GM19043 (cell line): Measurements from ENCODE around the gene DCXR.

Source experiments
- ATAC-seq: cut with Tn5 transposase; IDR thresholded peaks from one replicate; pipeline ENCODE4 v1.9.1; 2021; ENCODE audit warnings: low read depth; ENCODE audit not compliant: unreplicated experiment

Gene DCXR

GRCh38 chr17:82001571-82002056 is 35.9 kb downstream of the DCXR start:
- no peak for ATAC-seq

DNA sequence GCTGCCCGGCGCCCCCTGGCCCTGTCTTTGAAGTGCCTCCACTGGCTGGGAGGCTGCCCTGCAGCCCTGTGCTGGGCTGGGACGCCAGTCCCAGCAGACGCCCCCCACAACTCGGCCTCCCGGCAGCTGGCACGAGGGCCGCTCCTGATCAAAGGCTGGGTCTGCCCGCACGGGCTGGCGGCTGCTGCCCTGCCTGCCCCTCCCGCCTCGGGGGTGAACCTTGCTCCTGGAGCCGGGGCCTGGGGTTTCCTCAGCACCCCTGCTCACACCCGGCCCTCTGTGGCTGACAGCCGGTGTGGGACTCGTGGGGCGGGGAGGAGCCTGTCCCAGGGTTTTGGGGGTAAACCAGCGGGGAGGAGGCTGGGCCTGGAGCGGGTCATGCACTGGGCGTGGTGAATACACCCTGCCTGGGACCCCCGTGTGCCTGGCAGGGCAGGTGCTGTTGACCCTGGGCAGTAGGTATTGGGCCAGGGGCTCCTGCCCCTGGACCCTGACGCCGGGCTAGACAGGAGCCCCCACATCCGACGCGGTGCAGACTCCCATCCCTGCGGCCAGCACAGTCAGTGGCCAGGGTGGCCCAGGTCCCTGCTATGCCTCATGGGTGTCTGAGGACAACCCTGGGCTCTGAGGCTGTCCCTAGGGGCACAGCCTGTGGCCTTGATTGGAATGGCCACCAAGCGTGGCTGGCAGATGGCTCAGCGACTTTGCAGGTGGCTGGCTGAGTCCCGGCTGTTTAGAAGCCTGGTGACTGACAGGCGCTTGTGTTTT is 36.5 kb downstream of the DCXR start:
- ATAC-seq: no peak

DNA sequence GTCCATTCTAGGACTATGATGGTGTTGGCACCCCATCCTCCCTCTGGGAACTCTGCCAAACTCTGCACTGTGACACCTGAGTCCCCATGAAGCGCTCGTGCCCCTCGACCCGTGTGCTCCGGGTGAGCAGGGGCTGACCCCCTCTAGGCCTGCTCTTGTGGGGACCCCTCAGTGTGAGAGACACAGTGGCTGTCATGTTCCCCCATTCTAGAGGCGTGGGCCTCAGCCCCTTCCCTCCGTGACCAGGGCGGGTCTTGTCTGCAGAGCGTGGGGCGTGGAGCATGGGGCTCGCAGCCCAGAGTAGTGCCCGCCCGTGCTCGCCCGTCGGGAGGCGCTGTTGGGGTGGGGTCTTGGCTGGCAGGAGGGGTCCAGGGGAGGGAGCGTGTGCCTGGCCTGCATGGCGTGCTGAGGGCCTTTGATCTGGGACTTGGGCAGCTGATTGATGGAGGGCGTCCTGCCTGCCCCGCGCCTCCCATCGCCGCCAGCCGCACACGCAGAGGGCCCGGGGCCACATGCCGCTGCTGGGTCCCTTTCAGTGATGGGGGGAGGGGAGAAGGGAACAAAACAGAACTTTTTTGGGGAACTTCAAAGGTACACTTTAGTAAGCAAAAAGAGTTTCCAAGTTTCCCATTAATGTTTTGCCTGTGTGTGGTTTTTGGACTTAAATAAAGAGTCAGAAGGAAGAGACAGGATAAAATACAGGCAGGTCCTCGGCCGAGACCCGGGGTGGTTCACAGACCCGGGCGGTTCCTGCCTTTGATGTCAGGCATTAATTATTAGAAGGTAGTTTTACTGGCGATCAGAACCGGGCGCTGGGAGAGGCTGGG is 37.3 kb downstream of the DCXR start:
- ATAC-seq: no peak

- no peak for ATAC-seq
Measured at GRCh38 chr17:81999587-81999975, 37.9 kb downstream of the DCXR start.

GRCh38 chr17:81998691-81999438 is 38.6 kb downstream of the DCXR start:
- no peak for ATAC-seq

- no peak for ATAC-seq
Measured at GRCh38 chr17:81998212-81998611, 39.3 kb downstream of the DCXR start.

DNA sequence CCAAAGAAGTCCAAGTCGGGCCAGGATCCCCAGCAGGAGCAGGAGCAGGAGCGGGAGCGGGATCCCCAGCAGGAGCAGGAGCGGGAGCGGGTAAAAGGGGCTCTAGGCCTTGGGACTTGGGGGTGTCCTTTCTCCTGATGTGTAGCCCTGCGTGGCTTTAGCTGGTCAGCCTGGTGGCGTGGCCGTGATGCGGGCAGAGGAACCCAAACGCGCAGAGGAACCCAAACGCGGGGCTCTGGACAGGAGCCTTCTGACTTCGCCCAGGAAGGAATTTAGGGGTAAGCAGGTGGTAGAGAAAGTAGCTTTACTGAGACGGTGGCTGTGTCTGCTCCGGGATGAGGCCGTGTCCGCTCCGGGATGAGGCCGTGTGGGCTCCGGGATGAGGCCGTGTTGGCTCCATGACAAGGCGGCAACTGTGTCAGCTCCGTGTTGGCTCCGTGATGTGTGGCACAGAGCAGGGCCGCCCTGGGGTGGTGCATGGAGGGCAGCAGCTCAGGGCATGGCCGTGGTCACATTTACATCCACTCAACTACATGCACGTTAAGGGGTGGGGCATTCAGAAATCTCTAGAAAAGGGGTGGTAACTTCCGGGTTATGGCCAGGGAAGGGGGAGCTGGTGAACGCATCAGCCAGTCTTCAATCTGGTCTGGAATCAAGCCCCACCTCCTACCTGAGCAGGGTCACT is 40.6 kb downstream of the DCXR start:
- ATAC-seq: no peak

- ATAC-seq: no peak
Measured at GRCh38 chr17:81996232-81996756, 41.2 kb downstream of the DCXR start.

DNA sequence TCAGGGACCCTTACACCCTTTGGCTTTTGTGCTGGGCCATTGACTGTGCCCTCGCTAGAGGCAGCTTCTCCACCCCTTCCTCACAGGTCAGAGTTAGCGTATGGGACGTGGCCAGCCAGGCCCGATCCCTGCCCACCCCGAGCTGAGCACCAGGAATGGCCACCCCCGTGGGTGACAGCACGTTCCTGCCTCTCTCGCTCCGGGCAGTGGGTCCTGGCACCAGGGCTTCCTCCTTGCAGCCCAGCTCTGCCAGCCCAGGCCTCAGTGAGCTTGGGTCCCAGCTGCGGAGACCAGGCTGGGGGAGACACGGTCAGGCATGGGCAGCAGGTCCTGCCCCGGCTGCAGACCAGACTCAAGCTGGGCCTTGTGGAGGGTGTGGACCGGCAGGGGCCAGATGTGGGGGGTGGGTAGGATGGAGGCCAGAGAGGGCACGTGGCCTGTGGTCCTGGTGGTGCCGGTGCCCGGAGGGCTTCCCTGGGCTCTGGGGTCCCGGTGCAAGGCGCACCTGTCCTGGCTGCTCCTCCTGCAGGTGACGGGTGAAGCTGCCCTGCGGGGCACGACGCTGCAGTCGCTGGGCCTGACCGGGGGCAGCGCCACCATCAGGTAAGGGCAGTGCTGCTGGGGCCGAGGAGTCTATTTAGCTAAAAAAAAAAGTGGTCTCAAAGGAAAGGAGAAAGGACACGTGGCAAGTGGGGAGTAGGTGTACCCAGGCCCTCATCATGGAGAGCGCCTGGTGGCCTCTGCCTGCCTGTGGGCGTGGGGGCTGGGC is 41.9 kb downstream of the DCXR start:
- ATAC-seq: no peak

DNA sequence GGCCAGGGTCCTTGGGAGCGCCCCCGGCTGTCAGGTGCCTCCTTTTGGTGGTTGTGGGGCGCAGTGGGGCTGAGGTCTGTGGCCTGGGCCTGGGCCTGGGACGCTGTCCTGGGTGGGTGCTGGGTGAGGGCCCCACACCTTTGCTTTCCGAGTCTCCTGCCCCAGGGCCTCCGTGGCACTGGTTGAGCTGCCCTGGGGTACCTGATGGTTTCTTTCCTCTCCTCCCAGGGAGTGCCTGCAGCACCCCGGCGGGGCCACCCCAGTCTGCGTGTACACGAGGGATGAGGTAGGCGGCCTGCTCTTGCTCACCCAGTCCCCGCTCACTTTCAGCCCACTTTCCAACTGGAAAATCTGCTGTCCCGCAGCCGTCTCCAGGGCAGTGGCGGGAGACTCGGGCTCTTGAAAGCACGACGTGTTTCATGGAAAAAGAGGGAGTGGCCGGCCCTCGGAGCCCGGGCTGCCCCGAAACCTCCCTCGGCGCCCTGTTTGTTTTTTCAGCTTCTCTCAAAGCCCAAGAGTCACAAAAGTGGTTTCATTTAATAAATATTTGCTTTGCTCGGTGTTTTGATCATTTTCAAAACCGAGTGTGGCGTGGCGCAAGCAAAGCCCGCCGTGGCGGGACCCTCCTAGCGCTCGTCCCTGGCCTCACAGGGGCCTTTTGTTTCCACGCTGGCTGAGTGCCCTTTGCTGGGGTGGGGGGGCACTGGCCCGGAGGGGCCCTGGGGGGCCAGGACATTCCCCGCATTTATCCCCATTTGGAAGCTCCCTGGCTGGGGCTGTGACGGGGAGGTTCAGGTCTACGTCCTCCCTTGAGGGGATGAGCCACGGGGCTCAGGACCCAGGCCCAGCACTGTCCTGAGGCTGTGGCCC is 42.7 kb downstream of the DCXR start:
- no peak for ATAC-seq

DNA sequence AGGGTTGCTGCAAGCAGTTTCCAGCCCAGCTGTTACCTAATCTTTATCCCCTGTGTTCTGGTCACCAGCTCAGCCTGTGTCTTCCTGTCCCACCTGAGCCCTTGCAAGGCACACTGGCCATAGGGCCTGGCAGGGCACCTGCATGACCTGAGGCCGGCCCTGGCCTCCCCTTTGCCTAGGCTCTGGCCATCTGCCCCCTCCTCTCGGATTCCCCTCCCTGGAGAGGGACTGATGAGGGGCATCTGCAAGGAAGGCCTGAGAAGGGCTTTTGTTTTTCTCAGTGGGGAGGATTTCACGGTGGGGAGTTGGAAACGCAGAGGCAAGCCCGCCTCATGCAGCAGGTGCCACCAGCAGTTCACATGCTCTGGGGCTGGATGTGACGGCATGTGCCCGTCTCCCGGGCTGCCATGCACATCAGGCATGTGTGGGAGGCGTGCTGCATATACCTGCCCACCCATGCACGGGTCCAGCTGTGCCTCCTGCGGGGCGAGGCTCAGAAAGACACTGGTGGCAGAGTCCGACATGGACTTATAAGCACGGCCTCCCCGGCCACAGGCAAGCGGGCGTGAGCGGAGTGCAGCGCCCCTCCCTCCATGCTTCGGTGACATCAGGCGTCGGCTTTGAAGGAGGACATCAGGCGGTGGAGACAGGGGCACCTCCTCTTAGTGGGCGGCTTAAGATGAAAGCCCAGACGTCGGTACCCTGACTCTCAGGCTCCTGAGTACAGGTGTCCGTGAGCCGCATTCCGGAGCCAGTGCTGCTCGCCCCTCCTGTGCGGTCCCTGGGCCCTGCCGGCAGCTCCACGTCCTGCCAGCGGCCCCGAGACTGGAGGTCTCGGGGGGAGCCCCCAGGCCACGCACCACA is 43.5 kb downstream of the DCXR start:
- ATAC-seq: no peak

- ATAC-seq: no peak
Measured at GRCh38 chr17:81992306-81993102, 45.0 kb downstream of the DCXR start.

GRCh38 chr17:81991684-81992305 is 45.7 kb downstream of the DCXR start:
- ATAC-seq: no peak

DNA sequence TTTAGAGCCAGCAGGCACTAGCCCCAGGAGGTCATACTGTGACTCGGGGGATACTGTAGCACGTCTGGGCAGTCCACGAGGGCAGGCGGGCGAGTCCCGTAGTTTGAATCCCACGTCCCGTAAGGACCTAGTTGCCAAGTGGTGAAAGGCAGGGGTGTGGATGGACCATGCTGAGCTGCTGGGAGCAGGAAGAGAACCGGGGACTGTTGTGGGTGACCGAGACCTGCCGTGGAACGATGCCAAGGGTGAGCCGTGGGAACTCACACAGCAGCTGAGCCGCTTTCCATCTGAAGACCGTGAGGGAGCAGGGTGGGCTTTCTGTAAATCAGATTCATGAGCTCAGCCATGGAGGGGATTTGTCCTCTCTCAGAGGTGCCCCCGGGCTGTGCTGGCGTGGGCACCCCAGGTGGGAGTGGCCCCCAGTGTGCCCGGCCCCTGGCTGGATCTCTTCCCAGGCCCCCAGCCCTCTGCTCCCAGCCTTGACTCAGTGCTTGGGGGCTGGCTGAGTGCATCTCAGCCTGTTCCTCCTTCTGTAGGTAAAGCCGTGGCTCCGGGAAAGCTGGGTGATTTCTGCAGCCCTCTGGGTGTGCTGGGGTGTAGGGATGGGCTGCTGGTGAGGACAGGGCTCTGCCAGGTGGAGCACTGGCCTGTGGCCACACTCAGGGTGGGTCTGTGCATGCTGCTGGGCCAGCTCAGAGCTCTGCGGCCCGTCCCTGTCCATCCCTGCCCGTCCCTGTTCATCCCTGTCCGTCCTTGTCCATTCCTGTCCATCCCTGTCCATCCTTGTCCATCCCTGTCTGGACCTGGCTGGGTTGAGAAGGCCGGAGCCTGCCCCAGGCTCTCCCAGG is 46.4 kb downstream of the DCXR start:
- ATAC-seq: no peak

DNA sequence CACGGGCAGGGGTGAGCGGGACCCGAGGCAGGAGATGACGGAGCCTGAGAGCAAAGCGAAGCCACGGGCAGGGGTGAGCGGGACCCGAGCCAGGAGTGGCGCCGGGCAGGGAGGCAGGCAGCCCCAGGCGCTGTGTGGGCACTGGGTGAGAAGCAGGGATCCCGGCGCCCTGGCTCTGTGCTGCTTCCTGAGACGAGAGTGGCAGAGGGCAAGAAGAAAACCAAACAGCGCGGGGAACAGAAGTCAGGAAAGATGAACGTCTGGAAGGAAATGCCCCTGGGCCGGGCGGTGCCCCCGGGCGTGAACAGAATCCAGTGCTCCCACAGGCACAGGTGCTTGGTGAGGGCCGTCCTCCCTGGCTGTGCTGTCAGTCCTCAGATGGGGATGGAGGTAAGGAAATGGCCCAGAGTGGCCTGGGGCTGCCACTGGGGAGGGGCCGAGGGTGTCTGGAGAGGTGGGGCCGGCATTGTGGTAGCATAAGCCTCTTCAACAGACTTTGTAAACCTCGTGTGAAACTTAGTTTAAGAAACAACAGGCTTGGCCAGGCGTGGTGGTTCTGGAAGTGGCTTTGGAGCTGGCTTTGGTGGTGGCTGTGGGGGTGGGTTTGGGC is 50.2 kb downstream of the DCXR start:
- no peak for ATAC-seq
